Right renal cortex interstitium (tissue), 3 donors: Measurements from ENCODE around the gene GRK1. TPM values are rescaled to one million over a fixed set of nuclear protein-coding genes. Genes with fewer than 3 reads are reported as not detected.

Experiments used
- DNase-seq, 3 donors: peaks; one replicate each; pipeline ENCODE4 v3.0.0-alpha.2; 2013; ENCODE audit warnings: low read depth in 3 of 3, low spot score in 2 of 3
- polyA plus RNA-seq, 3 donors: library from polyadenylated mRNA; unstranded; fragments of 120-200 nt; gene quantifications; one replicate each; pipeline ENCODE4 v1.2.1, GENCODE V29; 2013; ENCODE audit not compliant: insufficient read length in 3 of 3

Gene GRK1
- polyA plus RNA-seq, 3 donors: 0.07 to 0.13 (median 0.12) TPM

- DNase-seq: no peak
Measured at GRCh38 chr13:113647351-113648215, 19.4 kb upstream of the GRK1 start.

- DNase-seq: no peak
Measured at GRCh38 chr13:113648216-113648610, 18.8 kb upstream of the GRK1 start.

GRCh38 chr13:113649212-113649611 lies 17.8 kb upstream of the GRK1 start:
- no peak for DNase-seq

- no peak for DNase-seq
Measured at GRCh38 chr13:113650275-113650674, 16.7 kb upstream of the GRK1 start.

- DNase-seq: no peak
Measured at GRCh38 chr13:113650731-113651148, 16.3 kb upstream of the GRK1 start.

GRCh38 chr13:113651511-113652403 lies 15.3 kb upstream of the GRK1 start:
- DNase-seq: no peak

- no peak for DNase-seq
Measured at GRCh38 chr13:113652404-113653263, 14.4 kb upstream of the GRK1 start.

- no peak for DNase-seq
Measured at GRCh38 chr13:113653264-113654174, 13.5 kb upstream of the GRK1 start.

- DNase-seq: no peak
Measured at GRCh38 chr13:113654175-113654560, 12.9 kb upstream of the GRK1 start.

- no peak for DNase-seq
Measured at GRCh38 chr13:113654591-113655345, 12.3 kb upstream of the GRK1 start.

- no peak for DNase-seq
Measured at GRCh38 chr13:113655346-113656002, 11.5 kb upstream of the GRK1 start.

- DNase-seq: no peak
Measured at GRCh38 chr13:113656003-113656588, 10.9 kb upstream of the GRK1 start.

GRCh38 chr13:113656831-113657671 lies 10.0 kb upstream of the GRK1 start:
- DNase-seq: no peak

GRCh38 chr13:113657851-113658741 lies 8.9 kb upstream of the GRK1 start, which contains the start of gene ATP4B:
Gene ATP4B, minus strand, starts transcription at chr13:113658198. Its CDS starts 54 bp downstream, at chr13:113658144.
- no peak for DNase-seq

- DNase-seq: no peak
Measured at GRCh38 chr13:113658836-113659235, 8.2 kb upstream of the GRK1 start.

- DNase-seq: no peak
Measured at GRCh38 chr13:113659337-113659736, 7.7 kb upstream of the GRK1 start.
